Lung (tissue), 12 donors: ENCODE measurements around the gene ANKRD16. TPM values are rescaled to one million over a fixed set of nuclear protein-coding genes. Genes with fewer than 3 reads are reported as not detected.

Experiments
- ATAC-seq: fragments of 200-7000 bp; cut with Tn5 transposase; one replicate; pipeline ENCODE4 v1.9.1; 2020; ENCODE audit warnings: moderate number of reproducible peaks; ENCODE audit not compliant: insufficient read depth, low FRiP score
- DNase-seq, 3 donors: peaks; one replicate each; pipeline ENCODE4 v3.0.0-alpha.2; 2013 to 2017
- H3K27ac ChIP-seq, 2 donors: one replicate each; pipeline ENCODE4 v1.5.1; 2013; ENCODE audit warnings: mild to moderate bottlenecking in 2 of 2, moderate library complexity in 2 of 2, control low read depth in 1 of 2, inconsistent platforms in 1 of 2, low read depth in 1 of 2, low read length in 1 of 2
- H3K27me3 ChIP-seq, 3 donors: one replicate each; pipeline ENCODE4 v1.5.1; 2013; ENCODE audit warnings: low read length in 2 of 3; ENCODE audit not compliant: control insufficient read depth in 3 of 3, insufficient read depth in 3 of 3
- H3K36me3 ChIP-seq, 4 donors: one replicate each; pipeline ENCODE4 v1.5.1; 2013; ENCODE audit warnings: low read length in 4 of 4, mild to moderate bottlenecking in 1 of 4, moderate library complexity in 1 of 4; ENCODE audit not compliant: control insufficient read depth in 4 of 4, insufficient read depth in 4 of 4
- H3K4me1 ChIP-seq, 5 donors: one replicate each; pipeline ENCODE4 v1.5.1; 2013; ENCODE audit warnings: low read length in 5 of 5, mild to moderate bottlenecking in 2 of 5, moderate library complexity in 1 of 5; ENCODE audit not compliant: control insufficient read depth in 5 of 5, insufficient read depth in 5 of 5
- H3K4me3 ChIP-seq: one replicate; pipeline ENCODE4 v1.5.1; 2013; ENCODE audit warnings: mild to moderate bottlenecking, control low read depth, moderate library complexity
- H3K9ac ChIP-seq, 2 donors: one replicate each; pipeline ENCODE4 v1.5.1; 2013; ENCODE audit warnings: low read length in 2 of 2, control low read depth in 1 of 2; ENCODE audit not compliant: insufficient read depth in 1 of 2
- H3K9me3 ChIP-seq, 4 donors: one replicate each; pipeline ENCODE4 v1.5.1; 2013; ENCODE audit warnings: low read length in 3 of 4, mild to moderate bottlenecking in 1 of 4, moderate library complexity in 1 of 4; ENCODE audit not compliant: control insufficient read depth in 4 of 4, insufficient read depth in 3 of 4
- WGBS, 2 donors: extraction: QIAGEN DNeasy Blood & Tissue Kit; methylation state at CpG; one replicate each; pipeline ENCODE4 v1.1.7; 2013; 5-methylcytosine and 5-hydroxymethylcytosine counted together
- polyA plus RNA-seq, 2 donors: library from polyadenylated mRNA; stranded (reverse); fragments of 200-250 nt; gene quantifications; one replicate each; pipeline ENCODE4 v1.2.1, GENCODE V29; 2013
- total RNA-seq, 2 donors: library from RNA; depleted of rRNA in 1 of 2; stranded (reverse); fragments of >200 nt in 1 of 2; gene quantifications; one replicate each; pipeline ENCODE4 v1.2.1, GENCODE V29; 2014 to 2021
- TF ChIP-seq, protein P1 (sequence below): IDR thresholded peaks from 2 replicates; pipeline ENCODE4 v1.5.1; 2012; ENCODE audit warnings: mild to moderate bottlenecking; ENCODE audit errors: control extremely low read depth, extremely low read depth
- donor health status: control.
- donor health status: control.
- donor health status: Bipolar disorder and iron deficiency.
- donor health status: healthy.
- donor health status: DM: yes; HTN: yes; CAD: no.

The ANKRD16 gene
- total and polyA plus RNA-seq, 4 donors: 4.5 to 14.0 (median 6.4) TPM

DNA sequence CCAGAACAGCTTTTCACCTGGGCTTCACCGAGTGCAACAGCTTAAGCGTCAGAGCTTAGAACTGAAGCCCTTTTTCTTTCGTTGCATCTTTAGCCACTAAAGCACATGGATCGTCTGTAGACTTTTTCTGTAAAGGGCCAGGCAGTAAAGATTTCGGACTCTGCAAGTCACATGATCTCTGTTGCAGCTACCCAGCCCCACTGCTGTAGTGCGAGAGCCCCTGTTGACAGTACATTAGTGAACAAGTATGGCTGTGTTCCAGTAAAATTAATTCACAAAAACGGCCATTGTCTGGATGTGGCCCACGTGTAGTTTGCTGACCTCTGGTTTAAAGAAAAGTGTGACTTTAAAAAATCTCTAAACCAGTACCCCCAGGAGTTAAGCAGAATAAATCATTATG lies 39.7 kb upstream of the ANKRD16 start:
- Histone ChIP-seq H3K4me3 (no peak overlapping the region), H3K27ac (no peak overlapping the region), H3K36me3 (peaks cover 27 to 43% (median 32%) of the 10 kb centered on the region in 4 donors), H3K27me3 (no peaks in the 10 kb centered on the region), H3K9ac (no peak overlapping the region), H3K9me3 (peaks cover 0 to 2% (median 0%) of the 10 kb centered on the region in 4 donors), H3K4me1 (no peaks in the 10 kb centered on the region)
- ATAC-seq (no peak), DNase-seq (no peak)
- WGBS, 2 donors: 79 to 90% methylated on average over 8 of the region's 8 CpGs
- TF ChIP-seq, protein P1, sequence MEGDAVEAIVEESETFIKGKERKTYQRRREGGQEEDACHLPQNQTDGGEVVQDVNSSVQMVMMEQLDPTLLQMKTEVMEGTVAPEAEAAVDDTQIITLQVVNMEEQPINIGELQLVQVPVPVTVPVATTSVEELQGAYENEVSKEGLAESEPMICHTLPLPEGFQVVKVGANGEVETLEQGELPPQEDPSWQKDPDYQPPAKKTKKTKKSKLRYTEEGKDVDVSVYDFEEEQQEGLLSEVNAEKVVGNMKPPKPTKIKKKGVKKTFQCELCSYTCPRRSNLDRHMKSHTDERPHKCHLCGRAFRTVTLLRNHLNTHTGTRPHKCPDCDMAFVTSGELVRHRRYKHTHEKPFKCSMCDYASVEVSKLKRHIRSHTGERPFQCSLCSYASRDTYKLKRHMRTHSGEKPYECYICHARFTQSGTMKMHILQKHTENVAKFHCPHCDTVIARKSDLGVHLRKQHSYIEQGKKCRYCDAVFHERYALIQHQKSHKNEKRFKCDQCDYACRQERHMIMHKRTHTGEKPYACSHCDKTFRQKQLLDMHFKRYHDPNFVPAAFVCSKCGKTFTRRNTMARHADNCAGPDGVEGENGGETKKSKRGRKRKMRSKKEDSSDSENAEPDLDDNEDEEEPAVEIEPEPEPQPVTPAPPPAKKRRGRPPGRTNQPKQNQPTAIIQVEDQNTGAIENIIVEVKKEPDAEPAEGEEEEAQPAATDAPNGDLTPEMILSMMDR: no peak

DNA sequence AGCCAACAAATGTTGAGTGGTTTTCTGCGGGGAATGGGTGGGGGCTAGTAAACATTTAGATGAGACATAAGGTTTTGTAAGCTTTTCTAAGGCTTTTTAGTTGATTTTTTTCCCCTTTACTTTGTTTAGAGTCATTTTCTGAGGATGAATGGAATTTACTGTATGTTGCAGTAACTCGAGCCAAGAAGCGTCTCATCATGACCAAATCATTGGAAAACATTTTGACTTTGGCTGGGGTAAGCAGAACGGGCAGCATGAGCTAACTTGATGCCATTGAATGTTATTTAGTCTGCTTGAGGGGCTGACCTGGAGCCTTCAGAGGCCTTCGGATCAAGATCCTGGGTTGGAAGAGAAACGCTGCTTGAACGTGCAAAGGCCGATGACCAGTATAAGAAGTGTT lies 37.6 kb upstream of the ANKRD16 start:
- Histone ChIP-seq H3K9ac (no peak overlapping the region), H3K36me3 (peaks cover 35 to 54% (median 46%) of the 10 kb centered on the region in 4 donors), H3K27me3 (no peaks in the 10 kb centered on the region), H3K4me3 (no peak overlapping the region), H3K4me1 (no peaks in the 10 kb centered on the region), H3K9me3 (peaks cover 0 to 2% (median 0%) of the 10 kb centered on the region in 4 donors), H3K27ac (no peak overlapping the region)
- TF ChIP-seq, protein P1: no peak
- ATAC-seq (no peak), DNase-seq (peak in 2 of 3 donors; percentile 62 to 73)
- 89 to 90% methylated on average over 8 of the region's 8 CpGs for WGBS, 2 donors

DNA sequence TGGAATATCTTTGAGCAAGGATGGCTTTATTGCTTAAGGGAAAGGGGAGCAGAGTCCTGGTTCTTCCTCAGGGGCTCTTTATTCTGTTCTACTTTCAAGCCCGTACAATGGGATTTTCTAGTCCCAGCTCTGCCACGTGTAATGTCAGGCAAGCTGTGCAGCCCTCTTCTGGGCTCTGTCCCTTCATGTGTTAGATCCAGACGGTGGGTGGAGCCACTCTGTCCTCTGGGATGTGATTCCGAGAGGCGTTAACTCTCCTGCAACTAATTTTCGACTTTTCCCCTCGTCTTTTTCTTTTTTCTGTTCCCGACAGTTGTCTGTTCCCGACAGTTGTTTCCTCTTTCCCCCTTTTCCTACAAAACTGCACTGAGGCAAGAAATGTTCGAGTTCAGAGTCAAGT lies 35.2 kb upstream of the ANKRD16 start:
- no peak overlapping the region for H3K27ac ChIP-seq
- peaks cover 0 to 2% (median 0%) of the 10 kb centered on the region in 4 donors for H3K9me3 ChIP-seq
- DNase-seq (no peak), ATAC-seq (no peak)
- 89 to 95% methylated on average over 10 of the region's 10 CpGs for WGBS, 2 donors
- no peaks in the 10 kb centered on the region for H3K27me3 ChIP-seq
- no peak overlapping the region for H3K9ac ChIP-seq
- H3K36me3 ChIP-seq: peaks cover 40 to 61% (median 53%) of the 10 kb centered on the region in 4 donors
- TF ChIP-seq, protein P1: no peak
- H3K4me3 ChIP-seq: no peak overlapping the region
- H3K4me1 ChIP-seq: no peaks in the 10 kb centered on the region

DNA sequence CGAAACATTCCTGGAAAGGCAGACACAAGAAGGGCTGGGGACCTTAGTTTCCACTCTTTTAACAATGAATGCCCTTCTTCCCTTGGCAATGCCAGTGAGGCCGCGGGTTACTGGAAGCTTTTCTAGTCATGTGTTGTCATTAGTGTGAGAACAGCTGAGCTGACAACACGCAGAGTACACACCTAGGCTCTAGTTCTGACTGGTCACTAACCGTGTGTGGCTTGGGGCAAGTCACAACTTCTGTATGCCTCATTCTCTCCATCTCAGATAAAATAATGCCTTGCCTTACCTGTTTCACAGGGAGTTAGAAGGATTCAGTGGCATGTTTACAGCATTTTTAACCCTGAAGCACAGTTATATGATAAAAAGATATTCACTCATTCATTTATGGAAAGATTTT lies 32.1 kb upstream of the ANKRD16 start:
- no peaks in the 10 kb centered on the region for H3K27me3 ChIP-seq
- H3K9ac ChIP-seq: no peak overlapping the region
- peaks cover 48 to 61% (median 54%) of the 10 kb centered on the region in 4 donors for H3K36me3 ChIP-seq
- no peak for ATAC-seq
- H3K4me3 ChIP-seq: no peak overlapping the region
- DNase-seq: no peak
- no peak overlapping the region for H3K27ac ChIP-seq
- peaks cover 0 to 1% (median 0%) of the 10 kb centered on the region in 4 donors for H3K9me3 ChIP-seq
- 92 to 98% methylated on average over 5 of the region's 5 CpGs for WGBS, 2 donors
- H3K4me1 ChIP-seq: no peaks in the 10 kb centered on the region
- TF ChIP-seq, protein P1: no peak
